OCI-LY7 (cell line): Measurements from ENCODE around the gene ARL14EP. TPM values are rescaled to one million over a fixed set of nuclear protein-coding genes. Genes with fewer than 3 reads are reported as not detected.

Experiments
- Bru-seq: library from RNA; stranded (reverse); fragments of 400-500 nt; gene quantifications from one replicate; lab custom pipeline; 2021; lab: Mats Ljungman, UMichigan
- BruChase-seq, 2 experiments: library from RNA; stranded (reverse); fragments of 400-500 nt; gene quantifications; one replicate each; lab custom pipeline; 2021; lab: Mats Ljungman, UMichigan
- BruUV-seq: library from RNA; stranded (reverse); fragments of 400-500 nt; replicated peaks from 2 replicates; lab custom pipeline; 2021; lab: Mats Ljungman, UMichigan
- CTCF ChIA-PET: fragments of 300-600 bp; sonication (Branson Sonifier 250); formaldehyde crosslinking; loops from one replicate; lab custom pipeline; 2022; ENCODE audit warnings: antibody characterized with exemption; ENCODE audit not compliant: unreplicated experiment; lab: Charles Lee
- POLR2A ChIA-PET: fragments of 300-600 bp; sonication (Branson Sonifier 250); formaldehyde crosslinking; loops from one replicate; lab custom pipeline; 2022; ENCODE audit warnings: antibody characterized with exemption; lab: Charles Lee
- DNase-seq: peaks from one replicate; pipeline ENCODE4 v3.0.0-alpha.2; 2015; ENCODE audit warnings: low spot score
- H2AFZ ChIP-seq: fragments of 200-600 bp; sonication (generic), shearing (Covaris generic); 2 replicates; pipeline ENCODE4 v1.6.1; 2014; ENCODE audit warnings: mild to moderate bottlenecking, antibody characterized with exemption, low read length, moderate library complexity
- H3K27ac ChIP-seq: fragments of 200-600 bp; sonication (generic); 2 replicates; pipeline ENCODE4 v1.5.1; 2014; ENCODE audit warnings: mixed run types, low read depth, mild to moderate bottlenecking, moderate library complexity, low read length, inconsistent platforms; ENCODE audit not compliant: poor library complexity, severe bottlenecking
- H3K36me3 ChIP-seq: fragments of 200-600 bp; sonication (generic); 2 replicates; pipeline ENCODE4 v1.6.1; 2014; ENCODE audit warnings: mild to moderate bottlenecking, antibody characterized with exemption, low read length, moderate library complexity, mixed read lengths; ENCODE audit not compliant: insufficient read depth
- H3K4me1 ChIP-seq: fragments of 200-600 bp; sonication (generic); 2 replicates; pipeline ENCODE4 v1.5.1; 2014; ENCODE audit warnings: mild to moderate bottlenecking, low read length; ENCODE audit not compliant: insufficient read depth, poor library complexity, severe bottlenecking
- H3K4me2 ChIP-seq: fragments of 200-600 bp; sonication (generic); 2 replicates; pipeline ENCODE4 v1.6.1; 2014; ENCODE audit warnings: mild to moderate bottlenecking, low read length
- H3K4me3 ChIP-seq: fragments of 200-600 bp; sonication (generic); 2 replicates; pipeline ENCODE4 v1.5.1; 2014; ENCODE audit warnings: mild to moderate bottlenecking, low read depth, low read length; ENCODE audit not compliant: poor library complexity, severe bottlenecking
- H3K79me2 ChIP-seq: fragments of 200-600 bp; sonication (generic); 2 replicates; pipeline ENCODE4 v1.6.1; 2016; ENCODE audit warnings: low read depth, mild to moderate bottlenecking, low read length, moderate library complexity, mixed read lengths; ENCODE audit not compliant: insufficient read depth
- H3K9me2 ChIP-seq: fragments of 200-600 bp; sonication (generic); 2 replicates; pipeline ENCODE4 v1.6.1; 2016; ENCODE audit warnings: mild to moderate bottlenecking, low read length, mixed read lengths; ENCODE audit not compliant: insufficient read depth
- H3K9me3 ChIP-seq: fragments of 200-600 bp; sonication (generic); 2 replicates; pipeline ENCODE4 v1.6.1; 2014; ENCODE audit warnings: mild to moderate bottlenecking, mixed run types, low read length, mixed read lengths
- H4K20me1 ChIP-seq: fragments of 200-600 bp; sonication (generic); 2 replicates; pipeline ENCODE4 v1.6.1; 2014; ENCODE audit warnings: mild to moderate bottlenecking, antibody characterized with exemption, low read length, moderate library complexity, mixed read lengths; ENCODE audit not compliant: insufficient read depth
- CTCF ChIP-seq: fragments of 200-600 bp; sonication (generic); conservative IDR thresholded peaks from 2 replicates; pipeline ENCODE4 v1.5.1; 2014; ENCODE audit warnings: mild to moderate bottlenecking, antibody characterized with exemption, low read length, moderate library complexity, mixed read lengths
- EZH2phosphoT487 ChIP-seq: fragments of 200-600 bp; sonication (generic); IDR thresholded peaks from 2 replicates; pipeline ENCODE4 v1.6.1; 2018; ENCODE audit warnings: low read depth, borderline replicate concordance, mild to moderate bottlenecking, mixed run types, antibody characterized with exemption, low read length, moderate library complexity, mixed read lengths
- intact Hi-C: fragments of 100-400 bp; cut with micrococcal nuclease; formaldehyde crosslinking; loops from one replicate; pipeline ENCODE4 v1.10.0; 2022; ENCODE audit not compliant: unreplicated experiment
- long read RNA-seq: library from polyadenylated mRNA; stranded (forward); transcript quantifications from one replicate; pipeline ENCODE4 v2.0.0, GENCODE V29; 2022
- total RNA-seq, 2 experiments: library from RNA; depleted of rRNA in 1 of 2; stranded (reverse); fragments of >200 nt in 1 of 2; shearing (Covaris generic) in 1 of 2; gene quantifications; 2 replicates each; pipeline ENCODE4 v1.2.3, GENCODE V29; 2014 to 2022

Gene ARL14EP
- total RNA-seq (2014; rRNA removed; shearing (Covaris generic)) (30.9 and 37.8 TPM in 2 replicates), total RNA-seq (2022) (51.5 and 57.1 TPM in 2 replicates), Bru-seq, nascent RNA (percentile 97 among the genes with signal in this experiment), BruChase-seq, experiment 1, labeled RNA remaining after a 6-hour chase (percentile 83 among the genes with signal in this experiment), BruChase-seq, experiment 2, labeled RNA remaining after a 2-hour chase (percentile 96 among the genes with signal in this experiment)
- long read RNA-seq, transcript ARL14EP-201 (4 exons, 2,430 nt), result major isoform, 104 of 121 reads
- long read RNA-seq, partial matches to known transcripts, result 2 of 121 reads
- long read RNA-seq, other reads (novel, unspliced or antisense), result 15 of 121 reads

GRCh38 chr11:30322826-30323710 lies at the start of gene ARL14EP:
Gene ARL14EP (plus strand): TSS chr11:30323104. CDS start chr11:30330949, 7,845 bp downstream.
- H3K79me2 ChIP-seq, result peaks cover 51% of the 10 kb centered on the region
- POLR2A ChIA-PET, result interaction anchor here (0.5 to 7.1 kb wide), 11 partner anchors 8 to 787 kb away, joined by 3 to 93 read pairs (median 5); partner anchors contain the start of gene FSHB
- H3K36me3 ChIP-seq, result peaks cover 32% of the 10 kb centered on the region
- H3K27ac ChIP-seq, result peak within 1 kb of the TSS; percentile 76
- H4K20me1 ChIP-seq, result peaks cover 14% of the 10 kb centered on the region; the same call in 1 of the 2 replicates
- H3K4me1 ChIP-seq, result peaks cover 53% of the 10 kb centered on the region
- DNase-seq, result peak; percentile 96
- H3K4me3 ChIP-seq, result peak within 1 kb of the TSS; percentile 88
- H3K4me2 ChIP-seq, result peak within 1 kb of the TSS; percentile 98
- intact Hi-C loops, result loop anchor here (1.0 to 2.0 kb wide), 2 partner anchors 20 to 116 kb away; no protein-coding TSS in a partner anchor
- CTCF ChIA-PET, result interaction anchor here (1.6 kb wide), 1 partner anchor 11 kb away, joined by 6 read pairs; no protein-coding TSS in a partner anchor
- no peaks in the 10 kb centered on the region for H3K9me2 ChIP-seq
- no peaks in the 10 kb centered on the region for H3K9me3 ChIP-seq
- TF ChIP-seq CTCF, result no peak
- TF ChIP-seq EZH2phosphoT487, result no peak
- H2AFZ ChIP-seq, result peak within 1 kb of the TSS; percentile 74
- no TSS peak for BruUV-seq

GRCh38 chr11:30277176-30277575 lies 45.7 kb upstream of the ARL14EP start:
- no peak overlapping the region for H3K4me3 ChIP-seq
- ChIA-PET POLR2A (no interaction called here), CTCF (no interaction called here)
- H3K79me2 ChIP-seq, result no peaks in the 10 kb centered on the region
- no peaks in the 10 kb centered on the region for H3K9me3 ChIP-seq
- no peaks in the 10 kb centered on the region for H4K20me1 ChIP-seq
- H3K36me3 ChIP-seq, result no peaks in the 10 kb centered on the region
- H3K9me2 ChIP-seq, result no peaks in the 10 kb centered on the region
- TF ChIP-seq CTCF (no peak), EZH2phosphoT487 (no peak)
- H3K27ac ChIP-seq, result no peak overlapping the region
- no peak for DNase-seq
- peaks cover 4% of the 10 kb centered on the region for H3K4me1 ChIP-seq
- no peak overlapping the region for H2AFZ ChIP-seq
- intact Hi-C loops, result no loop called here
- BruUV-seq, result no TSS peak
- no peak overlapping the region for H3K4me2 ChIP-seq
